Measurements from ENCODE around the gene ENOX1. TPM values are rescaled to one million over a fixed set of nuclear protein-coding genes. Genes with fewer than 3 reads are reported as not detected.
A peak's percentile ranks its signal among the peaks of the same experiment; 100 is the strongest.

The ENOX1 gene
- total RNA-seq (2014; rRNA removed) (0.81 and 0.95 TPM in 2 replicates), Bru-seq, nascent RNA (percentile 31 among the genes with signal in this experiment), BruChase-seq, experiment 1, labeled RNA remaining after a 6-hour chase (percentile 21 among the genes with signal in this experiment), BruChase-seq, experiment 2, labeled RNA remaining after a 2-hour chase (percentile 29 among the genes with signal in this experiment)
- long read RNA-seq, partial matches to known transcripts: 0 of 1 reads
- long read RNA-seq, other reads (novel, unspliced or antisense): 1 of 1 reads

DNA sequence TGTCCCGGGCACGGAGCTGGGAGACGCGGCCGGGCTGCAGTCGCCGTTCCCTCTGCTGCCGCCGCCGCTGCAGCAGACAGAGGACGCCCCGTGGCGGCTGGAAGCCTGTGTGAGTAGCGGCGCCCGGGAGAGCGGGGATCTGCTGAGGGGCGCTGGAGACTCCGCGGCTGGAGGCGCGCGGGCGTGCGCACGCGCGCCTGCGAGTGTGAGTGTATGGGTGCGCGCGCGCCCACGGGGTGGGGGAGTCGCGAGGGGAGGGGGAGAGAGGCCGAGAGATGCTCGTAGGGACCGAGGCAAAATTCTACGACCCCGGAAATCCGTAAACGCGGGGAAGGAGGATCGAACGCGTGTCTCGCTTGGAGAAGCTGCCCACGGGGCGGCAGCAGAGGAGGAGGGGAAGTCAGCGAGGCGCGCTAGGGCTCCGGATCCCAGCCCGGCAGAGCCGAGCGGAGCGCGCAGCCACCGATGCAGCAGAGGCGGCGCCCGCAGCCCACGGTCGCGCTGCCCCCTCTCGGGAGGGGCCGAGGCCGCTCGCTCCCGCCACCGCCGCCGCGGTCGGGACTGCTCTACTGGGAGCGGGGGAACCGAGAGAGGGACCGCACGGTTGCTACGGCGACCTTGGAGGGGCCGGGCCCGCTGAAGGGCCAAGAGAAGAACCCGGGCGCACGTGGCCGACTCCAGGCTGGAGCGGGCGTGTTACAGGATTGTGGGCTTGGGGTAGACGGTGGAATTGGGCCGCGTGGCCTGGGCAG lies at the start of gene ENOX1:
Gene ENOX1 (minus strand): TSS at position 207 of the 752 bp plus-strand sequence.
- Histone ChIP-seq H3K4me3 (ENCODE audit: low read length) (peak within 1 kb of the TSS; percentile 79), H3K9ac (ENCODE audit: low read length) (peak within 1 kb of the TSS; percentile 76), H3K27ac (ENCODE audit: low read length) (no peak within 1 kb of the TSS), H2AFZ (ENCODE audit: low read length) (peak within 1 kb of the TSS; percentile 92), H4K20me1 (ENCODE audit: low read length) (no peaks in the 10 kb centered on the region), H3K36me3 (ENCODE audit: low read depth, low read length) (no peaks in the 10 kb centered on the region), H3F3A (ENCODE audit: low read length, unreplicated experiment) (no peaks in the 10 kb centered on the region), H3K4me1 (ENCODE audit: insufficient read depth, low read length) (peaks cover 7% of the 10 kb centered on the region; the same call in 1 of the 2 replicates), H3K79me2 (ENCODE audit: low read length) (no peaks in the 10 kb centered on the region), H3K9me3 (ENCODE audit: low read length) (no peaks in the 10 kb centered on the region), H3K27me3 (ENCODE audit: low read length) (no peaks in the 10 kb centered on the region), H3K9me2 (replicated peaks; ENCODE audit: low read length) (no peaks in the 10 kb centered on the region), H3K4me2 (ENCODE audit: low read length) (peak within 1 kb of the TSS; percentile 95)
- ChIA-PET CTCF (no interaction called here), POLR2A (ENCODE audit: unreplicated experiment) (interaction anchor here (0.5 kb wide), 1 partner anchor 28 kb away, joined by 4 read pairs; no protein-coding TSS in a partner anchor)
- ATAC-seq: peak; percentile 59
- intact Hi-C loops (cut with micrococcal nuclease): loop anchor here (5.0 to 10.0 kb wide), 3 partner anchors 102 to 485 kb away; no protein-coding TSS in a partner anchor
- no TSS peak for BruUV-seq (replicated peaks)
- peak; percentile 47 for DNase-seq
- TF ChIP-seq, protein P1, sequence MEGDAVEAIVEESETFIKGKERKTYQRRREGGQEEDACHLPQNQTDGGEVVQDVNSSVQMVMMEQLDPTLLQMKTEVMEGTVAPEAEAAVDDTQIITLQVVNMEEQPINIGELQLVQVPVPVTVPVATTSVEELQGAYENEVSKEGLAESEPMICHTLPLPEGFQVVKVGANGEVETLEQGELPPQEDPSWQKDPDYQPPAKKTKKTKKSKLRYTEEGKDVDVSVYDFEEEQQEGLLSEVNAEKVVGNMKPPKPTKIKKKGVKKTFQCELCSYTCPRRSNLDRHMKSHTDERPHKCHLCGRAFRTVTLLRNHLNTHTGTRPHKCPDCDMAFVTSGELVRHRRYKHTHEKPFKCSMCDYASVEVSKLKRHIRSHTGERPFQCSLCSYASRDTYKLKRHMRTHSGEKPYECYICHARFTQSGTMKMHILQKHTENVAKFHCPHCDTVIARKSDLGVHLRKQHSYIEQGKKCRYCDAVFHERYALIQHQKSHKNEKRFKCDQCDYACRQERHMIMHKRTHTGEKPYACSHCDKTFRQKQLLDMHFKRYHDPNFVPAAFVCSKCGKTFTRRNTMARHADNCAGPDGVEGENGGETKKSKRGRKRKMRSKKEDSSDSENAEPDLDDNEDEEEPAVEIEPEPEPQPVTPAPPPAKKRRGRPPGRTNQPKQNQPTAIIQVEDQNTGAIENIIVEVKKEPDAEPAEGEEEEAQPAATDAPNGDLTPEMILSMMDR (conservative IDR thresholded peaks at IDR 0.05; ENCODE audit: low read depth, low read length): no peak
- no peak for TF ChIP-seq EZH2phosphoT487 (IDR thresholded peaks at IDR 0.05; ENCODE audit: borderline replicate concordance, low read length)
- TF ChIP-seq EZH2 (IDR thresholded peaks at IDR 0.05; ENCODE audit: low read length, unreplicated experiment): no peak

DNA sequence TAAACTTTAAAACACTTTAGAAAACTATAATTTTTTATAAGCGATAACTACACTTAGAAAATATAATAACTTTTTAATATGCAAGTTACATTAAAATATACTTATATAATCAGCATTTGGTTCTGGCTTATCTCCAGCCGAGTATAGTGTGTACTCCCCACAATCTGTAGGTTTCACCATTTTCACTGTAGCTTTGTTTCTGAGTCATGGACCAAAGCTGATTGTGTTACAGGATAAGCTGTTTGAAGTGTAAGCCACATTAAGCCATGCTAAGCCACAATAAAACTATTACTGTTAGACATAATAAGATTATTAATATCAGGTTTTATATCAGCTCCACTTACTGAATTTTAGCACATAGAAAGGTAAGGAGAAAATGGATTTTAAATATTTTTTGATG lies 48.9 kb upstream of the ENOX1 start:
- Histone ChIP-seq H2AFZ (ENCODE audit: low read length) (no peak overlapping the region), H3K79me2 (ENCODE audit: low read length) (no peaks in the 10 kb centered on the region), H3K9ac (ENCODE audit: low read length) (no peak overlapping the region), H3K9me3 (ENCODE audit: low read length) (no peaks in the 10 kb centered on the region), H3K4me2 (ENCODE audit: low read length) (no peak overlapping the region), H3K4me3 (ENCODE audit: low read length) (no peak overlapping the region), H3F3A (ENCODE audit: low read length, unreplicated experiment) (no peaks in the 10 kb centered on the region), H3K27me3 (ENCODE audit: low read length) (no peaks in the 10 kb centered on the region), H3K4me1 (ENCODE audit: insufficient read depth, low read length) (peaks cover 8% of the 10 kb centered on the region), H3K9me2 (replicated peaks; ENCODE audit: low read length) (no peaks in the 10 kb centered on the region), H3K36me3 (ENCODE audit: low read depth, low read length) (no peaks in the 10 kb centered on the region), H3K27ac (ENCODE audit: low read length) (no peak overlapping the region), H4K20me1 (ENCODE audit: low read length) (no peaks in the 10 kb centered on the region)
- intact Hi-C loops (cut with micrococcal nuclease): no loop called here
- TF ChIP-seq EZH2phosphoT487 (IDR thresholded peaks at IDR 0.05; ENCODE audit: borderline replicate concordance, low read length): no peak
- TF ChIP-seq, protein P1 (conservative IDR thresholded peaks at IDR 0.05; ENCODE audit: low read depth, low read length): no peak
- TF ChIP-seq EZH2 (IDR thresholded peaks at IDR 0.05; ENCODE audit: low read length, unreplicated experiment): no peak
- ATAC-seq (no peak), DNase-seq (no peak)
- CTCF ChIA-PET: no interaction called here
- BruUV-seq (replicated peaks): no TSS peak
- POLR2A ChIA-PET (ENCODE audit: unreplicated experiment): no interaction called here
